GM20431 (cell line): Measurements from ENCODE around the gene HSD11B1.

Source experiments
- in situ Hi-C: fragments of 300-500 bp; cut with MseI, MboI; formaldehyde crosslinking; loops from one replicate; pipeline ENCODE4 v1.15.0; 2020; ENCODE audit warnings: low sequenced_read_pairs; ENCODE audit not compliant: unreplicated experiment

Gene HSD11B1

GRCh38 chr1:209775678-209776077, 71.0 kb downstream of the HSD11B1 start:
- in situ Hi-C loops = no loop called here

GRCh38 chr1:209777587-209777986, 72.9 kb downstream of the HSD11B1 start:
- in situ Hi-C loops = no loop called here

DNA sequence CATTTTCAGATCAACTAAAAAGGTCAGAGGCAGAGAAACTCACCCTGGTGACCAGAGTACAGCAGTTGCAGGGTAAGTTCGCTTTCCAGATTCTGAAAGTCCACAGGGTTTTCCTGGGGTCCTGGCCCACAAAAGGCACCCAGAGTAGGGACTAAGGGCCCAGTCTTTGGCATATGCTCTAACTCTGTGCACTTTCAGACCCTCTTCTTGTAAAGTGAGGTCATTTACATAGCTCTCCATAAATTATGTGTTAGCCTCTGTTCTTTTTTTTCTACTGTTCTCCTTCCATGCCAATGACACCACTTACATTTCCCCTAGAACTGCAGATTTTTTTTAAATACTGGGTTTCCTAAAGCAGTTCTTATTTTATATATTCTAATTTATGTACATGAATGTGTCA, 73.5 kb downstream of the HSD11B1 start:
- in situ Hi-C loops = no loop called here

DNA sequence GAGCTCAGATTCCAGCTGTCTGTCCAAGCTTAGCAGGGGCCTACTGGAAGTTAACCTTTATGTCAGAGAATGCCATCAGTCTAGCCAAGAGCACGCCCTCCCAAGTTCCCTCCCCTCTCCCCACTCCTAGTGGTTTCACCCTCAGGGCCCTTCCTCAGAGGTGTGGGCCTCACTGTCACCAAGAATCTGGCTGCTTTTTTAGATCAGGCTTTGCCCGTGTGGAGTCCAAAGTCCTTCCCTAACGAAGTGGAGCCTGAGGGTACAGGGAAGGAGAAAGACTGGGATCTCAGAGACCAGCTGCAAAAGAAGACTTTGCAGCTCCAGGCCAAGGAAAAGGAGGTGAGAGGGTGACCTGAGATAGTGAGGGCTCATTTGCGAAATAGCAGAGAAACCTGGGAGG, 75.6 kb downstream of the HSD11B1 start:
- in situ Hi-C loops = no loop called here

- in situ Hi-C loops = no loop called here
These were observed 78.7 kb downstream of the HSD11B1 start for GRCh38 chr1:209783386-209783785.
